ENCODE results near the gene GLA. TPM values are rescaled to one million over a fixed set of nuclear protein-coding genes. Genes with fewer than 3 reads are reported as not detected.

The GLA gene
- total RNA-seq, 1 experiment from 2014 or later, result 46.0 TPM

DNA sequence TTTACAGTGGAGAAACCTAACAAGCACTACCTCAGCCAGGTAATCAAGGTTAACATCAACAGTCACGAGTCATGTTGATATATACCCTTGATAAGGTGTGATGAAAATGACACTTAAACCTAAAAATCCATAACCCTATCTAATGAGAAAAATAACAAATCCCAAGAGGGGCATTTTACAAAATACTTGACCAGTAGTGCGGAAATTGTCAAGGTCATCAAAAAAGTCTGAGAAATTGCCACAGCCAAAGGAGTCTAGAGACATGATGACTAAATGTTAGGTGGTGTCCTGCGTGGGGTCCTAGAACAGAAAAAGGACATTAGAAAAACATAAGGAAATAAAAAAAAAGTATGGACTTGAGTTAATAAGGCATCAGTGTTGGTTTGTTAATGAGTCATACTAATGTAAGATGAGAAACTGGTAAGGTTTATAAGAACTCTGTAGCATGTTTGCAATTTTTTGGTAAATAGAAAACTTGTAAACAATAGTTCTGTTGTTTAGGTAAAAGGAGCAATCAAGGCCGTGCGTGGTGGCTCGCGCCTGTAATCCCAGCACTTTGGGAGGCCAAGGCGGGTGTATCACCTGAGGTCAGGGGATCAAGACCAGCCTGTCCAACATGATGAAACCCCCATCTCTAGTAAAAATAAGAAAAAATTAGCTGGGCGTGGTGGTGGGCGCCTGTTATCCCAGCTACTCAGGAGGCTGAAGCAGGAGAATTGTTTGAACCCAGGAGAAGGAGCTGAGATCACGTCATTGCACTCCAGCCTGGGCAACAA, 14.0 kb downstream of the GLA start:
- no peaks in the 10 kb centered on the region for H3K36me3 ChIP-seq (ENCODE audit: control insufficient read depth, insufficient read depth, low read length)
- intact Hi-C loops (cut with micrococcal nuclease; ENCODE audit: unreplicated experiment), result no loop called here
- no peaks in the 10 kb centered on the region for H3K27me3 Mint-ChIP-seq (ENCODE audit: insufficient read depth, unreplicated experiment)
- no peaks in the 10 kb centered on the region for H3K9me3 Mint-ChIP-seq (ENCODE audit: unreplicated experiment)
- ChIA-PET CTCF (no interaction called here), POLR2A (no interaction called here)
- no peaks in the 10 kb centered on the region for H3K27me3 ChIP-seq (replicated peaks; ENCODE audit: control insufficient read depth, insufficient read depth, low read length)
- peaks cover 4% of the 10 kb centered on the region for H3K4me1 Mint-ChIP-seq (ENCODE audit: low read depth, unreplicated experiment)
- H3K27ac Mint-ChIP-seq (ENCODE audit: unreplicated experiment), result no peak overlapping the region
- no peaks in the 10 kb centered on the region for H3K9me3 ChIP-seq
- peaks cover 55% of the 10 kb centered on the region for H3K36me3 Mint-ChIP-seq (ENCODE audit: insufficient read depth, unreplicated experiment)
- no TSS peak for BruUV-seq (replicated peaks)
- DNase-seq, result no peak
- H3K4me3 ChIP-seq (ENCODE audit: low read depth, low read length), result no peak overlapping the region
- H3K4me1 ChIP-seq, result no peaks in the 10 kb centered on the region
- TF ChIP-seq, protein P1, sequence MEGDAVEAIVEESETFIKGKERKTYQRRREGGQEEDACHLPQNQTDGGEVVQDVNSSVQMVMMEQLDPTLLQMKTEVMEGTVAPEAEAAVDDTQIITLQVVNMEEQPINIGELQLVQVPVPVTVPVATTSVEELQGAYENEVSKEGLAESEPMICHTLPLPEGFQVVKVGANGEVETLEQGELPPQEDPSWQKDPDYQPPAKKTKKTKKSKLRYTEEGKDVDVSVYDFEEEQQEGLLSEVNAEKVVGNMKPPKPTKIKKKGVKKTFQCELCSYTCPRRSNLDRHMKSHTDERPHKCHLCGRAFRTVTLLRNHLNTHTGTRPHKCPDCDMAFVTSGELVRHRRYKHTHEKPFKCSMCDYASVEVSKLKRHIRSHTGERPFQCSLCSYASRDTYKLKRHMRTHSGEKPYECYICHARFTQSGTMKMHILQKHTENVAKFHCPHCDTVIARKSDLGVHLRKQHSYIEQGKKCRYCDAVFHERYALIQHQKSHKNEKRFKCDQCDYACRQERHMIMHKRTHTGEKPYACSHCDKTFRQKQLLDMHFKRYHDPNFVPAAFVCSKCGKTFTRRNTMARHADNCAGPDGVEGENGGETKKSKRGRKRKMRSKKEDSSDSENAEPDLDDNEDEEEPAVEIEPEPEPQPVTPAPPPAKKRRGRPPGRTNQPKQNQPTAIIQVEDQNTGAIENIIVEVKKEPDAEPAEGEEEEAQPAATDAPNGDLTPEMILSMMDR (IDR thresholded peaks at IDR 0.05; ENCODE audit: insufficient read depth in 1 of 2, low read depth in 1 of 2, low read length in 1 of 2, severe bottlenecking in 1 of 2, unreplicated experiment in 1 of 2), result no peak
- no peak overlapping the region for H3K4me3 Mint-ChIP-seq (ENCODE audit: unreplicated experiment)

DNA sequence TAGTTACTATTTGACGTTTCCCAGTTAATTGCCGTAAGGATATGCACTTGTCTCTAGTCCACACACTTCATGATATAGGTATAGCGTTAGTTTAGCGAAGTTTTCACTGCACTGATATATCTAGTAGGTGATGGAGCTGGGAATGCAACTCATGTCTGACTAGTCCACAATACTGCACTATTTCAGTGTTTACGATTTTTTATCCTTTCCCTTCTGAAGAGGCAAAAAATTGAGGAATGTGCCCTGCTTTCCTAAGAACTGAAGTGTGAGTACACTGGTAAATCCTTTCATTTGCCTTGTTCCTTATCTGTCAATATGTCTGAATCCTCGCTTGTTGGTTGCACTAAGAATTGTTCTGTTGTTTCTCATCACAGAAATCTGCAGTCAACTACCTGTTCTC, 15.9 kb downstream of the GLA start:
- ChIA-PET CTCF (no interaction called here), POLR2A (interaction anchor here (1.5 kb wide), 1 partner anchor 43 kb away, joined by 11 read pairs; the partner anchor contains the start of gene TIMM8A)
- Mint-ChIP-seq H3K4me3 (ENCODE audit: unreplicated experiment) (peak overlapping the region; percentile 87), H3K27me3 (ENCODE audit: insufficient read depth, unreplicated experiment) (no peaks in the 10 kb centered on the region), H3K4me1 (ENCODE audit: low read depth, unreplicated experiment) (peaks cover 4% of the 10 kb centered on the region), H3K27ac (ENCODE audit: unreplicated experiment) (peak overlapping the region; percentile 45), H3K9me3 (ENCODE audit: unreplicated experiment) (no peaks in the 10 kb centered on the region), H3K36me3 (ENCODE audit: insufficient read depth, unreplicated experiment) (peaks cover 55% of the 10 kb centered on the region)
- Histone ChIP-seq H3K9me3 (no peaks in the 10 kb centered on the region), H3K4me3 (ENCODE audit: low read depth, low read length) (peak overlapping the region; percentile 54), H3K4me1 (no peaks in the 10 kb centered on the region), H3K36me3 (ENCODE audit: control insufficient read depth, insufficient read depth, low read length) (no peaks in the 10 kb centered on the region), H3K27me3 (replicated peaks; ENCODE audit: control insufficient read depth, insufficient read depth, low read length) (no peaks in the 10 kb centered on the region)
- BruUV-seq (replicated peaks), result no TSS peak
- TF ChIP-seq, protein P1 (IDR thresholded peaks at IDR 0.05; ENCODE audit: insufficient read depth in 1 of 2, low read depth in 1 of 2, low read length in 1 of 2, severe bottlenecking in 1 of 2, unreplicated experiment in 1 of 2), result no peak
- intact Hi-C loops (cut with micrococcal nuclease; ENCODE audit: unreplicated experiment), result no loop called here
- DNase-seq, result no peak

DNA sequence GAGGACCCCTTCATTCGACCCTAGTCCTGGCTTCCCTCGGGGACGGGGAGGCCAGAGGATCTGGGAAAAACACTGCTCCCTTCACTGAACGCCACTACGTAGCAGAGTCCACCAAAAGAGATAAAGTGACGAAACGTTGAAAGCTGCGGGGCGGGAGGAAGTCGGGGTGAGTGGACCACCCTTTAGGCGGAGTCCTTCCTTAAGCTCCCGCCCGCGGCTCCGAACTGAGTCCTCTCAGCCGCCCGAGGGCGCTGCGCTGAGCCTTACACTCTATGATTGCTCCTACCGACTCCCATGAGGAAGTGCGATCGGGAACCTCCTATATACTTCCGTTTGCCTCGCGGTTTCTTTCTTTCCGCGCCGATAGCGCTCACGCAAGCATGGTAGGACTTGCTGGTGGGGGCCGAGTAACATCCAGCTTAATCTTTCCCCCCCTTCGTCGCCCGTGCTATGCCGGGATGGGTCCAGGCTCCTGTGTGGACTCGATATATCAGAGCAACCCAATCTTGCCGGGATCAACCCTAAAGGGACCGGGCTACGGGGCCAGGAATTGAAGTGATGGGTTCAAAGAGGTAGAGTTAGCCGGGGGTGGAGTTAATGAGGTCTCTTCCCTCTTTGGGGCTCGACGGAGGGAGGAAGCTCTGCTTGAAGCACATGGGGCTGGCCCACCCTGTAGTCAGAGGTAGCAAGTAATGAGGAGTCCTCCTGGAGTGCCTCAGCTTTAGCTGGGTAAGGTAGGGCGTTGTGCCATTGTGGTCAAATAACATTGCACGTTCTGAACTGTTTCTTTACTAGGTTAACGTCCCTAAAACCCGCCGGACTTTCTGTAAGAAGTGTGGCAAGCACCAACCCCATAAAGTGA, 16.8 kb downstream of the GLA start, which contains the start of gene RPL36A:
TSS of gene RPL36A (plus strand) at position 348 of the 862 bp plus-strand sequence. CDS start at position 381, 33 bp downstream.
- H3K36me3 Mint-ChIP-seq (ENCODE audit: insufficient read depth, unreplicated experiment), result peaks cover 49% of the 10 kb centered on the region
- Histone ChIP-seq H3K27me3 (replicated peaks; ENCODE audit: control insufficient read depth, insufficient read depth, low read length) (no peaks in the 10 kb centered on the region), H3K4me3 (ENCODE audit: low read depth, low read length) (peak within 1 kb of the TSS; percentile 54), H3K36me3 (ENCODE audit: control insufficient read depth, insufficient read depth, low read length) (no peaks in the 10 kb centered on the region), H3K9me3 (no peaks in the 10 kb centered on the region), H3K4me1 (no peaks in the 10 kb centered on the region)
- no peaks in the 10 kb centered on the region for H3K9me3 Mint-ChIP-seq (ENCODE audit: unreplicated experiment)
- H3K4me3 Mint-ChIP-seq (ENCODE audit: unreplicated experiment), result peak within 1 kb of the TSS; percentile 87
- H3K4me1 Mint-ChIP-seq (ENCODE audit: low read depth, unreplicated experiment), result peaks cover 4% of the 10 kb centered on the region
- POLR2A ChIA-PET, result interaction anchor here (0.6 to 1.5 kb wide), 5 partner anchors 17 to 388 kb away, joined by 3 to 11 read pairs (median 7); partner anchors contain the start of genes GLA, HNRNPH2 and TIMM8A
- intact Hi-C loops (cut with micrococcal nuclease; ENCODE audit: unreplicated experiment), result loop anchor here (1.0 kb wide), 2 partner anchors 16 to 43 kb away; partner anchors contain the start of genes GLA and TIMM8A
- peak; percentile 87 to 90 for DNase-seq
- no peaks in the 10 kb centered on the region for H3K27me3 Mint-ChIP-seq (ENCODE audit: insufficient read depth, unreplicated experiment)
- H3K27ac Mint-ChIP-seq (ENCODE audit: unreplicated experiment), result peak within 1 kb of the TSS; percentile 96
- TF ChIP-seq, protein P1 (IDR thresholded peaks at IDR 0.05; ENCODE audit: insufficient read depth in 1 of 2, low read depth in 1 of 2, low read length in 1 of 2, severe bottlenecking in 1 of 2, unreplicated experiment in 1 of 2), result peak; percentile 33 to 77
- CTCF ChIA-PET, result interaction anchor here (1.0 to 1.2 kb wide), 2 partner anchors 16 to 43 kb away, joined by 3 to 4 read pairs; partner anchors contain the start of gene GLA
- BruUV-seq (replicated peaks), result TSS peak; percentile 59
